ENCODE measurements around the gene KMO.

Gene KMO

GRCh38 chr1:241638909-241639622, 106.9 kb downstream of the KMO start:
- H3K4me3 ChIP-seq (ENCODE audit: low read length): peak overlapping the region; percentile 97
- DNase-seq (ENCODE audit: low read depth): no peak
- no peak for TF ChIP-seq CTCF (conservative IDR thresholded peaks at IDR 0.05; ENCODE audit: low read length)

GRCh38 chr1:241639623-241640148, 107.5 kb downstream of the KMO start:
- DNase-seq (ENCODE audit: low read depth): peak; percentile 27
- peak overlapping the region; percentile 97 for H3K4me3 ChIP-seq (ENCODE audit: low read length)
- TF ChIP-seq CTCF (conservative IDR thresholded peaks at IDR 0.05; ENCODE audit: low read length): 0 out of 2 replicates have a peak, but pooled peaks have one; percentile 6

GRCh38 chr1:241640149-241640866, 108.1 kb downstream of the KMO start, which contains the start of the genes CHML and OPN3:
TSS of gene CHML (minus strand) at chr1:241640369. CDS start at chr1:241635766, 4,603 bp downstream.
TSS of gene OPN3 (minus strand) at chr1:241640369. CDS start at chr1:241640254, 115 bp downstream.
- peak within 1 kb of the TSS; percentile 97 for H3K4me3 ChIP-seq (ENCODE audit: low read length)
- no peak for TF ChIP-seq CTCF (conservative IDR thresholded peaks at IDR 0.05; ENCODE audit: low read length)
- DNase-seq (ENCODE audit: low read depth): peak; percentile 85

- TF ChIP-seq CTCF (conservative IDR thresholded peaks at IDR 0.05; ENCODE audit: low read length): no peak
- DNase-seq (ENCODE audit: low read depth): no peak
- H3K4me3 ChIP-seq (ENCODE audit: low read length): peak overlapping the region; percentile 64
Observed at GRCh38 chr1:241640867-241641622, 108.9 kb downstream of the KMO start.

GRCh38 chr1:241641773-241642592, 109.8 kb downstream of the KMO start:
- no peak overlapping the region for H3K4me3 ChIP-seq (ENCODE audit: low read length)
- no peak for TF ChIP-seq CTCF (conservative IDR thresholded peaks at IDR 0.05; ENCODE audit: low read length)
- peak; percentile 60 for DNase-seq (ENCODE audit: low read depth)

GRCh38 chr1:241642593-241642944, 110.4 kb downstream of the KMO start:
- no peak for TF ChIP-seq CTCF (conservative IDR thresholded peaks at IDR 0.05; ENCODE audit: low read length)
- no peak for DNase-seq (ENCODE audit: low read depth)
- H3K4me3 ChIP-seq (ENCODE audit: low read length): no peak overlapping the region

Data from AG10803 (cell line).